DOHH2 (cell line): ENCODE measurements around the gene MFN2.

Experiments
- CTCF ChIP-seq: fragments of 200-600 bp; sonication (generic); IDR thresholded peaks from one replicate; pipeline ENCODE4 v1.5.1; 2014; ENCODE audit warnings: antibody characterized with exemption, mild to moderate bottlenecking, low read depth, low read length; ENCODE audit not compliant: poor library complexity, severe bottlenecking
- EZH2phosphoT487 ChIP-seq: fragments of 200-600 bp; sonication (generic); IDR thresholded peaks from 2 replicates; pipeline ENCODE4 v1.6.1; 2017; ENCODE audit warnings: borderline replicate concordance, mild to moderate bottlenecking, antibody characterized with exemption, low read length, moderate library complexity, mixed read lengths

DNA sequence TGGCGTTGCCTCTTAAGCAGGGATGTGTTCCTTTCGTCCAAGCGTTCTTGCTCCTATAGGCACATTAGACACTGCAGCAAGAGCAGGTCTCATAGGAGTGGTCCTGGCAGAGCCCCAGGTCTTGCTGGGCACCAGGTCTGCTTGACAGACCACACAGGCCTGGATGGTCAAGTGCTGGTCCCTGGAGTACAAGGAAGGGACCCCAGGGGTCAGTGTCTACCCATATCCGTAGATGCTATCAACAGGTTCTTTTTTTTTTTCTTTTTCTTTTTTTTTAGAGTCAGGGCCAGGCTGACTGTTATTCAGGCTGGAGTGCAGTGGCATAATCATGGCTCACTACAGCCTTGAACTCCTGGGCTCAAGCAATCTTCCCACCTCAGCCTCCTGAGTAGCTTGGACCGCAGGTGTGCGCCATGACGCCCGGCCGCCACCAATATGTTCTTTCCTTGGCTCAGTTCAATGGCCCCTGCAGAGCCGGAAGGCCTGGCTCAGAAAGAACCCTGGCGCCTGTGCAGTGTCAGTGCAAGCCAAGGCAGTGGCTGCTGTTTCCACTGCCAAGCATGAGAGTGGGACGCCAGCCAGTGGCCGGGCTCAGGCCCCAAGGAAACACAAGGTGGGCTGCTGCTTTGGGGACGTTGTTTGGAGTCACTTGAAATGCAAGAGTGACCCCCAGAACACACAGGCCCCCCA lies 72.9 kb downstream of the MFN2 start:
- TF ChIP-seq CTCF (no peak), EZH2phosphoT487 (no peak)
